Right lobe of liver (tissue), 6 donors: ENCODE measurements around the gene MIXL1. TPM values are rescaled to one million over a fixed set of nuclear protein-coding genes. Genes with fewer than 3 reads are reported as not detected.

Experiments used
- ATAC-seq, 4 donors: fragments of 200-7000 bp; cut with Tn5 transposase; one replicate each; pipeline ENCODE4 v1.9.1; 2020; ENCODE audit warnings: mild to moderate bottlenecking in 4 of 4, moderate library complexity in 4 of 4
- DNase-seq, 3 donors: peaks; one replicate each; pipeline ENCODE4 v3.0.0-alpha.2; 2020
- H3K27ac ChIP-seq, 3 donors: fragments of 200-600 bp; one replicate each; pipeline ENCODE4 v1.8.0; 2022
- H3K27me3 ChIP-seq, 2 donors: fragments of 200-600 bp; one replicate each; pipeline ENCODE4 v1.8.0; 2022
- H3K36me3 ChIP-seq, 4 donors: fragments of 200-600 bp; sonication (generic) in 1 of 4; one replicate each; pipeline versions ENCODE4 v1.5.1 to v1.8.0; 2017 to 2022; ENCODE audit warnings: control low read depth in 1 of 4
- H3K4me1 ChIP-seq, 4 donors: fragments of 200-600 bp; sonication (generic) in 1 of 4; one replicate each; pipeline versions ENCODE4 v1.5.1 to v1.8.0; 2017 to 2022; ENCODE audit warnings: control low read depth in 1 of 4
- H3K4me3 ChIP-seq, 3 donors: fragments of 200-600 bp; one replicate each; pipeline ENCODE4 v1.8.0; 2022
- H3K9me3 ChIP-seq, 4 donors: fragments of 200-600 bp; sonication (generic) in 1 of 4; one replicate each; pipeline versions ENCODE4 v1.5.1 to v1.8.0; 2017 to 2022; ENCODE audit warnings: control low read depth in 1 of 4
- POLR2A ChIP-seq: fragments of 450-650 bp; IDR thresholded peaks from one replicate; pipeline ENCODE4 v1.6.1; 2017; ENCODE audit warnings: antibody characterized with exemption, mild to moderate bottlenecking
- WGBS: methylation state at CpG from one replicate; pipeline ENCODE4 v1.1.6; 2018; ENCODE audit warnings: low coverage, low lambda C conversion rate; ENCODE audit not compliant: insufficient coverage; ENCODE audit errors: missing lambda C conversion rate; 5-methylcytosine and 5-hydroxymethylcytosine counted together
- intact Hi-C, 2 donors: fragments of 100-400 bp; cut with DNase I; formaldehyde crosslinking; loops; one replicate each; pipeline versions ENCODE4 v1.11.2 to v1.14.1; 2022
- total RNA-seq, 6 experiments: library from RNA; depleted of rRNA in 2 of 6; stranded (reverse); fragments of >200 nt in 2 of 6; fragmentation: NEBNext Ultra II Directional in 3 of 6; extraction: Animal tissue kit (Norgen Biotek cat#: 25700) in 3 of 6; gene quantifications; one replicate each; pipeline versions ENCODE4 v1.1.0 to v1.2.4, GENCODE V29; 2016 to 2023
- TF ChIP-seq, protein P1 (sequence below), 4 donors: fragments of 200-600 bp in 3 of 4; fragments of 450-650 bp in 1 of 4; IDR thresholded peaks; one replicate each; pipeline versions ENCODE4 v1.5.1 to v1.8.0; 2016 to 2022; ENCODE audit warnings: antibody characterized with exemption in 4 of 4, mild to moderate bottlenecking in 2 of 4
- donor health status: DM: no; HTN: yes; CAD: no.
- donor health status: DM: no; HTN: no; CAD: no.
- donor health status: DM: no; HTN: no; CAD: no.
- donor health status: DM: no; HTN: yes; CAD: no.
- donor health status: DM: no; HTN: yes; CAD: no.

MIXL1 gene
- total RNA-seq, 6 experiments from 2014 or later = 0.29 TPM; not detected in 5

DNA sequence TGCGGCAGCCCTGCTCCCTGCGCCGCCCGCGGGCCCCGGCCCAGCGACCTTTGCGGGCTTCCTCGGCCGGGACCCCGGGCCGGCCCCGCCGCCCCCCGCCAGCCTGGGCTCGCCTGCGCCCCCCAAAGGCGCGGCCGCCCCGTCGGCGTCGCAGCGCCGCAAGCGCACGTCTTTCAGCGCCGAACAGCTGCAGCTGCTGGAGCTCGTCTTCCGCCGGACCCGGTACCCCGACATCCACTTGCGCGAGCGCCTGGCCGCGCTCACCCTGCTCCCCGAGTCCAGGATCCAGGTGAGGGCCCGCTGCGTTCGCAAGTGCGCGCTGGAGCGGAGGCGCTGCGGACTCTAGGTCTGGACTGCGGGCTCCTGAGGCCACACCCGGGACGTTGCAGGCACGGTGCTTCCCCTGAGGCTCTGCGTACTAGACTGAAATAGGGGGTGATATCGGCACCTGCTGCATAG, 351 bp downstream of the MIXL1 start:
- no peak for TF ChIP-seq POLR2A
- TF ChIP-seq, protein P1, sequence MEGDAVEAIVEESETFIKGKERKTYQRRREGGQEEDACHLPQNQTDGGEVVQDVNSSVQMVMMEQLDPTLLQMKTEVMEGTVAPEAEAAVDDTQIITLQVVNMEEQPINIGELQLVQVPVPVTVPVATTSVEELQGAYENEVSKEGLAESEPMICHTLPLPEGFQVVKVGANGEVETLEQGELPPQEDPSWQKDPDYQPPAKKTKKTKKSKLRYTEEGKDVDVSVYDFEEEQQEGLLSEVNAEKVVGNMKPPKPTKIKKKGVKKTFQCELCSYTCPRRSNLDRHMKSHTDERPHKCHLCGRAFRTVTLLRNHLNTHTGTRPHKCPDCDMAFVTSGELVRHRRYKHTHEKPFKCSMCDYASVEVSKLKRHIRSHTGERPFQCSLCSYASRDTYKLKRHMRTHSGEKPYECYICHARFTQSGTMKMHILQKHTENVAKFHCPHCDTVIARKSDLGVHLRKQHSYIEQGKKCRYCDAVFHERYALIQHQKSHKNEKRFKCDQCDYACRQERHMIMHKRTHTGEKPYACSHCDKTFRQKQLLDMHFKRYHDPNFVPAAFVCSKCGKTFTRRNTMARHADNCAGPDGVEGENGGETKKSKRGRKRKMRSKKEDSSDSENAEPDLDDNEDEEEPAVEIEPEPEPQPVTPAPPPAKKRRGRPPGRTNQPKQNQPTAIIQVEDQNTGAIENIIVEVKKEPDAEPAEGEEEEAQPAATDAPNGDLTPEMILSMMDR (IDR thresholded peaks at IDR 0.05) = no peak
- Histone ChIP-seq H3K4me1 (no peaks in the 10 kb centered on the region), H3K9me3 (no peaks in the 10 kb centered on the region), H3K27ac (no peak overlapping the region), H3K36me3 (no peaks in the 10 kb centered on the region), H3K27me3 (peaks cover 0 to 3% of the 10 kb centered on the region in 2 donors), H3K4me3 (peak overlapping the region in 1 of 3 donors; percentile 43)
- no peak for DNase-seq
- peak in 3 of 4 donors; percentile 14 to 30 (median 21) for ATAC-seq
- intact Hi-C loops = no loop called here
- 0% methylated on average over 7 of the region's 55 CpGs for WGBS

DNA sequence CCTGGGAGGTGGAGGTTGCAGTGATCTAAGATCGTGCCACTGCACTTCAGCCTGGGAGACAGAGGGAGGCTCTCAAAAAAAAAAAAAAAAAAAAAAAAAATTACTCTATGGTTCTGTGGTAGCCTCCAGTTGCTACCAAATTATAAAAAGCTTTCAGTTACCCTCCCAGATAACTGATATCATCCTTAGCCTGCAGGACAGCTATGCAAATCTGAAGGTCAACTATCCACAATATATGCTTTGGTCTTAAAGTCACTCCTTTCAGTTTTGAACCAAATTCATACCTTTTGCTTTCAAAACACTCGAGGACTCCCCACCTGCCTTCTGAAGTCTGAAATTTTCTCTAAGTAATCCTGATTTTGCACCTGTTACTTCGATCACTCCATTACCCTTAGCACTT, 3.1 kb downstream of the MIXL1 start:
- Histone ChIP-seq H3K4me1 (no peaks in the 10 kb centered on the region), H3K27me3 (peaks cover 0 to 3% of the 10 kb centered on the region in 2 donors), H3K4me3 (no peak overlapping the region), H3K36me3 (no peaks in the 10 kb centered on the region), H3K9me3 (no peaks in the 10 kb centered on the region), H3K27ac (no peak overlapping the region)
- intact Hi-C loops = no loop called here
- DNase-seq = no peak
- TF ChIP-seq, protein P1 (IDR thresholded peaks at IDR 0.05) = no peak
- TF ChIP-seq POLR2A = no peak
- no CpG with 5 or more reads among the region's 3 CpGs for WGBS
- no peak for ATAC-seq

DNA sequence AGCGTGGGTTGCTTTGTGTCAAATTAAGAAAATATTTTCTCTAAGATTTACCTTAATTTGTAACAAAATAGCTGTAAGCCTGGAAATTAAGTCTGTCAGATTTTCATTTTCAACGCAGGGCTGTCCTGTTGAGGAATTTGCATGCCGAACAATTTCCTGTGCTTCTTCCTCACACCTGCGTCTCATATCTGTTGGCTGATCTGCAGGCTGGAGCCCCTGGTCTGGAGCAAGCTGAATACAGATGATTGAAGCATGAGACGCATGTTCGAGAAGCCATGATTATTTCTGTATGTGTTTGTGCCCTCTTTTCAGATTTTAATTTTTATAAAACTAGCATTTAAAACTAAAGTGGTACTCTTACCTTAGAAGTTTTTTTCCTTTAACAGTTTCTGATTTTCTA, 9.8 kb downstream of the MIXL1 start:
- intact Hi-C loops = no loop called here
- Histone ChIP-seq H3K4me3 (no peak overlapping the region), H3K27me3 (no peaks in the 10 kb centered on the region), H3K27ac (no peak overlapping the region), H3K9me3 (no peaks in the 10 kb centered on the region), H3K36me3 (peaks cover 0 to 2% (median 0%) of the 10 kb centered on the region in 4 donors), H3K4me1 (no peaks in the 10 kb centered on the region)
- TF ChIP-seq, protein P1 (IDR thresholded peaks at IDR 0.05) = no peak
- no peak for TF ChIP-seq POLR2A
- 85% methylated on average over 6 of the region's 6 CpGs for WGBS
- no peak for DNase-seq
- ATAC-seq = no peak

DNA sequence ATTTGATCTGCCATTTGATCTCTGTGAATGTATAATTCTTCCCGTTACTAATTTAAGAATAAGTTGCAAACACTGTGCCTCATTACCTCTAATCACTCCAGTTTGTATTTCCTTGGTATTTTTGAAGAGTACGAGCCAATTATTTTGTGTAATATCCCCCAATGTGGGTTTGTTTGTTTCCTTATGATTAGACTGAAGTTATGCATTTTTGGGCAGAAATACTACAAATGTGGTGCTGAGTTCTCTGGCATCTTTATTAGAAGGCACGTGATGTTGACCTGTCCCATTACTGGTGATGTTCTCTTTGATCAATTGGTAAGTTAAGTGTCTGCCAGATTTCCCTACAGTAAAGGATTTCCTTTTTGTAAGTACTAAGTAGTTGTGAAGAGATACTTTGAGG, 10.3 kb downstream of the MIXL1 start:
- Histone ChIP-seq H3K4me3 (no peak overlapping the region), H3K27ac (no peak overlapping the region), H3K36me3 (peaks cover 0 to 2% (median 0%) of the 10 kb centered on the region in 4 donors), H3K9me3 (no peaks in the 10 kb centered on the region), H3K4me1 (no peaks in the 10 kb centered on the region), H3K27me3 (no peaks in the 10 kb centered on the region)
- ATAC-seq (no peak), DNase-seq (no peak)
- WGBS = 74% methylated on average over 3 of the region's 3 CpGs
- no peak for TF ChIP-seq POLR2A
- intact Hi-C loops = no loop called here

DNA sequence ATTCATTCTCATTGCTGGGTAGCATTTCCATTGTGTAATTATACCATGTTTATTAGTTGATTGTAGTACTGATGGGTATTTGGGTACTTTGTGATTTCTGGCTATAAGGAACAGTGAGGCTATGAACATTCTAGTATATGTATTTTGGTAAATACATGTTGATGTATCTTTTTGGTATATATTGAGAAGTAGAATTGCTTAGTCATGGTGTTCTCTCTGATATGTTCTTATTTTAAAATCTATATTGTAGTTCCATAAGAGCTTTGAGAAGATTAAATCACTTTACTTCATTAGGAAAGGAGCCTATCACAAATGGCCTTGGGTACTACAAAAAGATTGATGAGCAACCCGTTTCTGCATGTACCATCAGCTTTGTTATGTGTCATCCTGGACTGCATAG, 13.4 kb downstream of the MIXL1 start:
- H3K9me3 ChIP-seq = no peaks in the 10 kb centered on the region
- H3K27me3 ChIP-seq = no peaks in the 10 kb centered on the region
- no peaks in the 10 kb centered on the region for H3K4me1 ChIP-seq
- H3K27ac ChIP-seq = no peak overlapping the region
- intact Hi-C loops = no loop called here
- peaks cover 0 to 2% (median 0%) of the 10 kb centered on the region in 4 donors for H3K36me3 ChIP-seq
- no peak for DNase-seq
- H3K4me3 ChIP-seq = no peak overlapping the region
- no peak for ATAC-seq
- TF ChIP-seq POLR2A = no peak
- TF ChIP-seq, protein P1 (IDR thresholded peaks at IDR 0.05) = no peak
- WGBS = 84% methylated on average over 1 of the region's 1 CpG
